Measurements from ENCODE around the gene VPS35L. TPM values are rescaled to one million over a fixed set of nuclear protein-coding genes. Genes with fewer than 3 reads are reported as not detected.
"Not testable (repeated sequence)": the region's sequence is repeated elsewhere in the genome, so short reads cannot be mapped to it uniquely, and the experiment has no call there.

VPS35L gene
- total RNA-seq, 2 experiments from 2014 or later: 43.4 to 47.7 TPM

GRCh38 chr16:19543278-19543996 lies 12.1 kb upstream of the VPS35L start:
- H3K4me3 Mint-ChIP-seq; H3K9me3 Mint-ChIP-seq (ENCODE audit: low read depth); H3K27ac Mint-ChIP-seq; ATAC-seq; H3K27me3 Mint-ChIP-seq; DNase-seq: not testable (repeated sequence)
- CTCF ChIA-PET: interaction anchor here (1.4 to 1.6 kb wide), 2 partner anchors 12 to 19 kb away, joined by 3 to 4 read pairs; partner anchors contain the start of genes CCP110 and VPS35L
- Mint-ChIP-seq H3K4me1 (peaks cover 12% of the 10 kb centered on the region), H3K36me3 (peaks cover 57% of the 10 kb centered on the region)

GRCh38 chr16:19548144-19548543 lies 7.4 kb upstream of the VPS35L start:
- Mint-ChIP-seq H3K4me3 (no peak overlapping the region), H3K9me3 (ENCODE audit: low read depth) (no peaks in the 10 kb centered on the region), H3K27ac (no peak overlapping the region), H3K27me3 (no peaks in the 10 kb centered on the region), H3K4me1 (peaks cover 20% of the 10 kb centered on the region), H3K36me3 (peaks cover 43% of the 10 kb centered on the region)
- ATAC-seq: no peak
- CTCF ChIA-PET: interaction anchor here (1.0 to 1.2 kb wide), 3 partner anchors 10 to 337 kb away, joined by 3 to 4 read pairs (median 3); partner anchors contain the start of gene GPRC5B
- no peak for DNase-seq

GRCh38 chr16:19549673-19550072 lies 5.8 kb upstream of the VPS35L start:
- peaks cover 22% of the 10 kb centered on the region for H3K4me1 Mint-ChIP-seq
- H3K27me3 Mint-ChIP-seq: no peaks in the 10 kb centered on the region
- H3K4me3 Mint-ChIP-seq: no peak overlapping the region
- CTCF ChIA-PET: no interaction called here
- no peaks in the 10 kb centered on the region for H3K9me3 Mint-ChIP-seq (ENCODE audit: low read depth)
- no peak for ATAC-seq
- no peak for DNase-seq
- H3K27ac Mint-ChIP-seq: no peak overlapping the region
- peaks cover 29% of the 10 kb centered on the region for H3K36me3 Mint-ChIP-seq

- peak overlapping the region; percentile 87 for H3K27ac Mint-ChIP-seq
- H3K4me1 Mint-ChIP-seq: peaks cover 26% of the 10 kb centered on the region
- no peaks in the 10 kb centered on the region for H3K9me3 Mint-ChIP-seq (ENCODE audit: low read depth)
- H3K36me3 Mint-ChIP-seq: peaks cover 3% of the 10 kb centered on the region
- CTCF ChIA-PET: interaction anchor here (0.7 to 6.4 kb wide), 22 partner anchors 11 to 1185 kb away, joined by 3 to 41 read pairs (median 6); partner anchors contain the start of genes ARL6IP1, CCP110, COQ7 and GDE1
- H3K4me3 Mint-ChIP-seq: peak overlapping the region; percentile 92
- ATAC-seq (peak; percentile 4), DNase-seq (peak; percentile 58)
- no peaks in the 10 kb centered on the region for H3K27me3 Mint-ChIP-seq
Observed at GRCh38 chr16:19555938-19556771, 652 bp downstream of the VPS35L start.

- ATAC-seq: no peak
- H3K4me3 Mint-ChIP-seq: no peak overlapping the region
- H3K27ac Mint-ChIP-seq: no peak overlapping the region
- no peaks in the 10 kb centered on the region for H3K9me3 Mint-ChIP-seq (ENCODE audit: low read depth)
- H3K36me3 Mint-ChIP-seq: peaks cover 6% of the 10 kb centered on the region
- H3K27me3 Mint-ChIP-seq: no peaks in the 10 kb centered on the region
- peak; percentile 42 for DNase-seq
- CTCF ChIA-PET: interaction anchor here (0.6 to 6.4 kb wide), 6 partner anchors 9 to 327 kb away, joined by 3 to 41 read pairs (median 4); partner anchors contain the start of gene CCP110
- peaks cover 18% of the 10 kb centered on the region for H3K4me1 Mint-ChIP-seq
Observed at GRCh38 chr16:19559242-19559910, 3.9 kb downstream of the VPS35L start.

- CTCF ChIA-PET: interaction anchor here (0.8 to 1.3 kb wide), 3 partner anchors 9 to 40 kb away, joined by 4 read pairs; no protein-coding TSS in a partner anchor
- no peaks in the 10 kb centered on the region for H3K9me3 Mint-ChIP-seq (ENCODE audit: low read depth)
- DNase-seq (no peak), ATAC-seq (no peak)
- H3K4me1 Mint-ChIP-seq: peaks cover 14% of the 10 kb centered on the region
- H3K36me3 Mint-ChIP-seq: peaks cover 11% of the 10 kb centered on the region
- H3K27me3 Mint-ChIP-seq: no peaks in the 10 kb centered on the region
- no peak overlapping the region for H3K27ac Mint-ChIP-seq
- no peak overlapping the region for H3K4me3 Mint-ChIP-seq
Observed at GRCh38 chr16:19560078-19560477, 4.6 kb downstream of the VPS35L start.

- no peaks in the 10 kb centered on the region for H3K27me3 Mint-ChIP-seq
- ATAC-seq (no peak), DNase-seq (no peak)
- peaks cover 4% of the 10 kb centered on the region for H3K4me1 Mint-ChIP-seq
- CTCF ChIA-PET: interaction anchor here (0.7 to 1.9 kb wide), 4 partner anchors 20 to 344 kb away, joined by 3 to 5 read pairs (median 3); no protein-coding TSS in a partner anchor
- H3K27ac Mint-ChIP-seq: no peak overlapping the region
- peaks cover 20% of the 10 kb centered on the region for H3K36me3 Mint-ChIP-seq
- H3K4me3 Mint-ChIP-seq: no peak overlapping the region
- no peaks in the 10 kb centered on the region for H3K9me3 Mint-ChIP-seq (ENCODE audit: low read depth)
Observed at GRCh38 chr16:19563377-19563776, 7.9 kb downstream of the VPS35L start.

- Mint-ChIP-seq H3K9me3 (ENCODE audit: low read depth) (no peaks in the 10 kb centered on the region), H3K27ac (no peak overlapping the region), H3K4me1 (no peaks in the 10 kb centered on the region), H3K27me3 (no peaks in the 10 kb centered on the region), H3K36me3 (peaks cover 24% of the 10 kb centered on the region), H3K4me3 (no peak overlapping the region)
- ATAC-seq (no peak), DNase-seq (no peak)
- CTCF ChIA-PET: interaction anchor here (0.7 to 1.0 kb wide), 2 partner anchors 17 to 320 kb away, joined by 3 read pairs; no protein-coding TSS in a partner anchor
Observed at GRCh38 chr16:19566362-19566761, 10.9 kb downstream of the VPS35L start.

- CTCF ChIA-PET: no interaction called here
- H3K4me3 Mint-ChIP-seq: no peak overlapping the region
Observed at GRCh38 chr16:19567560-19567959, 12.1 kb downstream of the VPS35L start.

GRCh38 chr16:19573997-19574396 lies 18.5 kb downstream of the VPS35L start:
- ATAC-seq: no peak

More at GRCh38 chr16:19567560-19567959, 12.1 kb downstream of the VPS35L start:
- ATAC-seq: no peak
- no peak overlapping the region for H3K27ac Mint-ChIP-seq
- H3K9me3 Mint-ChIP-seq (ENCODE audit: low read depth): no peaks in the 10 kb centered on the region
- no peaks in the 10 kb centered on the region for H3K27me3 Mint-ChIP-seq
- no peak for DNase-seq
- H3K36me3 Mint-ChIP-seq: peaks cover 20% of the 10 kb centered on the region
- no peaks in the 10 kb centered on the region for H3K4me1 Mint-ChIP-seq

GRCh38 chr16:19574615-19575014 lies 19.1 kb downstream of the VPS35L start:
- ATAC-seq: no peak
- no peak overlapping the region for H3K4me3 Mint-ChIP-seq
- CTCF ChIA-PET: no interaction called here

More at GRCh38 chr16:19573997-19574396, 18.5 kb downstream of the VPS35L start:
- H3K36me3 Mint-ChIP-seq: peaks cover 23% of the 10 kb centered on the region
- H3K4me1 Mint-ChIP-seq: no peaks in the 10 kb centered on the region
- no peak overlapping the region for H3K27ac Mint-ChIP-seq
- H3K27me3 Mint-ChIP-seq: no peaks in the 10 kb centered on the region
- H3K4me3 Mint-ChIP-seq: no peak overlapping the region
- DNase-seq: no peak
- CTCF ChIA-PET: no interaction called here
- H3K9me3 Mint-ChIP-seq (ENCODE audit: low read depth): no peaks in the 10 kb centered on the region

GRCh38 chr16:19578378-19578971 lies 23.0 kb downstream of the VPS35L start:
- no peak for DNase-seq
- H3K4me1 Mint-ChIP-seq: no peaks in the 10 kb centered on the region
- H3K36me3 Mint-ChIP-seq: peaks cover 44% of the 10 kb centered on the region
- H3K27ac Mint-ChIP-seq: no peak overlapping the region
- H3K9me3 Mint-ChIP-seq (ENCODE audit: low read depth): no peaks in the 10 kb centered on the region
- H3K4me3 Mint-ChIP-seq: no peak overlapping the region
- H3K27me3 Mint-ChIP-seq: no peaks in the 10 kb centered on the region
- ATAC-seq: no peak
- CTCF ChIA-PET: no interaction called here

More at GRCh38 chr16:19574615-19575014, 19.1 kb downstream of the VPS35L start:
- H3K9me3 Mint-ChIP-seq (ENCODE audit: low read depth): no peaks in the 10 kb centered on the region
- no peaks in the 10 kb centered on the region for H3K4me1 Mint-ChIP-seq
- no peak for DNase-seq
- peaks cover 25% of the 10 kb centered on the region for H3K36me3 Mint-ChIP-seq
- H3K27me3 Mint-ChIP-seq: no peaks in the 10 kb centered on the region
- no peak overlapping the region for H3K27ac Mint-ChIP-seq

Data from activated CD8-positive, alpha-beta memory T cell treated with anti-CD3 and anti-CD28 coated beads, Interleukin-2, amount 10 ng/mL, durations not matched to agents 7 days and 5 days (primary cell).